Measurements from ENCODE around the gene FGF11. TPM values are rescaled to one million over a fixed set of nuclear protein-coding genes. Genes with fewer than 3 reads are reported as not detected.

Gene FGF11
- total and polyA plus RNA-seq, 12 donors = 2.0 to 15.9 (median 7.6) TPM

- H3K4me3 ChIP-seq = peak within 1 kb of the TSS; percentile 55 to 87 (median 68)
- H3K4me1 ChIP-seq = peaks cover 22 to 78% (median 60%) of the 10 kb centered on the region in 9 donors
- H3K27me3 ChIP-seq = no peaks in the 10 kb centered on the region
- peak within 1 kb of the TSS; percentile 91 to 100 (median 100) for H3K27ac ChIP-seq
- intact Hi-C loops (cut with DNase I) = loop anchor here in 4 of 10 donors (1.0 to 10.0 kb wide), 7 partner anchors 47 to 133 kb away; partner anchors contain the start of genes KCTD11 (in 2 of the 4), SENP3 (in 2 of the 4), TMEM95 (in 1 of the 4) and TNFSF13 (in 1 of the 4)
- DNase-seq = peak; percentile 98 to 99
- H3K9me3 ChIP-seq = no peaks in the 10 kb centered on the region
- ATAC-seq = peak; percentile 84 to 93 (median 88)
- peaks cover 0 to 2% (median 0%) of the 10 kb centered on the region in 9 donors for H3K36me3 ChIP-seq
- 0% methylated on average over 64 of the region's 64 CpGs for WGBS, 2 donors
- TF ChIP-seq, protein P1, sequence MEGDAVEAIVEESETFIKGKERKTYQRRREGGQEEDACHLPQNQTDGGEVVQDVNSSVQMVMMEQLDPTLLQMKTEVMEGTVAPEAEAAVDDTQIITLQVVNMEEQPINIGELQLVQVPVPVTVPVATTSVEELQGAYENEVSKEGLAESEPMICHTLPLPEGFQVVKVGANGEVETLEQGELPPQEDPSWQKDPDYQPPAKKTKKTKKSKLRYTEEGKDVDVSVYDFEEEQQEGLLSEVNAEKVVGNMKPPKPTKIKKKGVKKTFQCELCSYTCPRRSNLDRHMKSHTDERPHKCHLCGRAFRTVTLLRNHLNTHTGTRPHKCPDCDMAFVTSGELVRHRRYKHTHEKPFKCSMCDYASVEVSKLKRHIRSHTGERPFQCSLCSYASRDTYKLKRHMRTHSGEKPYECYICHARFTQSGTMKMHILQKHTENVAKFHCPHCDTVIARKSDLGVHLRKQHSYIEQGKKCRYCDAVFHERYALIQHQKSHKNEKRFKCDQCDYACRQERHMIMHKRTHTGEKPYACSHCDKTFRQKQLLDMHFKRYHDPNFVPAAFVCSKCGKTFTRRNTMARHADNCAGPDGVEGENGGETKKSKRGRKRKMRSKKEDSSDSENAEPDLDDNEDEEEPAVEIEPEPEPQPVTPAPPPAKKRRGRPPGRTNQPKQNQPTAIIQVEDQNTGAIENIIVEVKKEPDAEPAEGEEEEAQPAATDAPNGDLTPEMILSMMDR (IDR thresholded peaks at IDR 0.05) = no peak
Observed at GRCh38 chr17:7484067-7484918, 45.0 kb downstream of the FGF11 start, which contains the start of gene POLR2A. Gene POLR2A, plus strand, starts transcription at chr17:7484366.

DNA sequence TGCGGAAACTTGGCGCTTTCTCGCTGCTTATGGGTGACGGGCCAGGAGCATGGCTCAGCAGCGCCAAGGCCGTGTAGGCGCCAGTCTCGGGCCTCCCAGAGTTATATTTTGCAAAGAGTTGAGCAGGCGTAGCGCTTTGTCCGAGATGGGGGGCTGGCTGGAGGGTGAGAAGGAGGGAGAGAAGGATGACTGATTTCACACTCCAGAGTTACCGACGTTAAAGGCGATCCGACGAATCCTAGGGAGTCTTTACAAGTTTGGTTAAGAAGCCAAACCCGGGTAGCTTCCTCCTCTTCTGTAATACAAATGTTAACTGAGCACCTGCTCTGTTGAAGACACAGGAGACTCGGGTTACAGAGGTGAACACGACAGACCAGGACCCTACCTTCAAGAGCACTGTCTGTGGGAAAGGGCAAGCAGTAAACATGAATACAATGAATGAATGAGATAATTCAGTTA, 45.6 kb downstream of the FGF11 start:
- peaks cover 0 to 8% (median 0%) of the 10 kb centered on the region in 9 donors for H3K36me3 ChIP-seq
- peaks cover 20 to 81% (median 62%) of the 10 kb centered on the region in 9 donors for H3K4me1 ChIP-seq
- WGBS, 2 donors = 0% methylated on average over 19 of the region's 19 CpGs
- TF ChIP-seq, protein P1 (IDR thresholded peaks at IDR 0.05) = peak in 4 of 9 donors; percentile 25 to 46 (median 40)
- H3K27me3 ChIP-seq = no peaks in the 10 kb centered on the region
- intact Hi-C loops (cut with DNase I) = loop anchor here in 4 of 10 donors (1.0 to 10.0 kb wide), 7 partner anchors 48 to 134 kb away; partner anchors contain the start of genes KCTD11 (in 2 of the 4), SENP3 (in 2 of the 4), TMEM95 (in 1 of the 4) and TNFSF13 (in 1 of the 4)
- peak overlapping the region; percentile 32 to 87 (median 64) for H3K4me3 ChIP-seq
- DNase-seq = no peak
- H3K9me3 ChIP-seq = no peaks in the 10 kb centered on the region
- ATAC-seq = no peak
- H3K27ac ChIP-seq = peak overlapping the region; percentile 42 to 100 (median 98)

DNA sequence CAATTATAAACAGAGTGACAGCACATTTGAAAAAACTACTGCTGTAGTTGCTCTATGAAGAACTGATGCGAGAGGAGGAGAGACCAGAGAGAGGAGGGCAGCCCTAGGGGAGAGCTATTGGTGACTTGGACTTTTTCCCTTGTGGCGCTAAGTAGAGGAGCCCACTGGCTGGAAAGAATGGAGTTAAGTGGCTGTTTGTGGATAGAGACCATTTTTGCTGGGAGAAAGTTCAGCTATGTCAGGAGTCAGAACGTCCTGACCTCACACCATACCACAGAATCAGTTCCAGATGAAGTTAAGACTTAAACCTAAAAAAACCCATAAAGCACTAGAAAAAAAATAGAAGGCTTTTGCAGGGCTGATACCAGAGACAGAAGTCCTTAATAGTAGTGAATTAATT, 46.9 kb downstream of the FGF11 start:
- WGBS, 2 donors = 42 to 59% methylated on average over 3 of the region's 3 CpGs
- peak overlapping the region in 7 of 10 donors; percentile 10 to 100 (median 35) for H3K27ac ChIP-seq
- no peak for ATAC-seq
- H3K36me3 ChIP-seq = peaks cover 0 to 18% (median 0%) of the 10 kb centered on the region in 9 donors
- no peak for DNase-seq
- intact Hi-C loops (cut with DNase I) = loop anchor here in 1 of 10 donors (10.0 kb wide), 1 partner anchor 131 kb away; the partner anchor contains the start of genes KCTD11 and TMEM95
- no peaks in the 10 kb centered on the region for H3K9me3 ChIP-seq
- H3K4me1 ChIP-seq = peaks cover 19 to 81% (median 64%) of the 10 kb centered on the region in 9 donors
- no peaks in the 10 kb centered on the region for H3K27me3 ChIP-seq
- TF ChIP-seq, protein P1 (IDR thresholded peaks at IDR 0.05) = no peak
- H3K4me3 ChIP-seq = peak overlapping the region; percentile 9 to 87 (median 64)

- Histone ChIP-seq H3K9me3 (no peaks in the 10 kb centered on the region), H3K27ac (no peak overlapping the region), H3K4me3 (no peak overlapping the region), H3K27me3 (no peaks in the 10 kb centered on the region), H3K4me1 (peaks cover 19 to 92% (median 62%) of the 10 kb centered on the region in 9 donors), H3K36me3 (peaks cover 0 to 37% (median 0%) of the 10 kb centered on the region in 9 donors)
- TF ChIP-seq, protein P1 (IDR thresholded peaks at IDR 0.05) = no peak
- ATAC-seq (no peak), DNase-seq (no peak)
- intact Hi-C loops (cut with DNase I) = loop anchor here in 1 of 10 donors (5.0 kb wide), 1 partner anchor 138 kb away; the partner anchor contains the start of gene KCTD11
- WGBS, 2 donors = 77 to 82% methylated on average over 8 of the region's 8 CpGs
Observed at GRCh38 chr17:7490144-7490543, 50.8 kb downstream of the FGF11 start.

Measured in heart right ventricle (tissue), 16 donors.